GM12874 (cell line): ENCODE data around the gene DHX32.

ENCODE experiments used
- TF ChIP-seq, protein P1 (sequence below): IDR thresholded peaks from 2 replicates; pipeline ENCODE4 v1.5.1; 2011; ENCODE audit warnings: low read depth, mild to moderate bottlenecking, control low read depth, low read length, moderate library complexity; ENCODE audit not compliant: insufficient read depth

DHX32 gene

DNA sequence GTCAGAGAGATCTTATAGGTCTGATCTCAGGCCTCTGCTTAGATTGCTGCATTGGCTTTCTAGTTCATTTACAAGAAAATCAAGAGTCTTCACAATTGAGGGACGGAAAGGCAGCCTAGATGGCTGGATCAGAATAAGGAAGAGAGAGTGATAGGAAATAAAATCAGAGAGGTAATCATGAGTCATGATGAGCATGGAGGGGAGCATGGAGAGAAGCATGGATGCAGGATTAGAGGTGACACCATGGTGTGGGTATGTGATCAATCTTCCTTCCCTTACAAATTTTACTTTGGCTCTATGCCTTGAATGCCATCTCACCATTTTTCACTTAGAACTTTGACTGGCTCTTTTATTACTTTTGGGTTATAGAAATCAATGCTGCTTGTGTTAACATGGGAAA lies 56.4 kb downstream of the DHX32 start:
- TF ChIP-seq, protein P1, sequence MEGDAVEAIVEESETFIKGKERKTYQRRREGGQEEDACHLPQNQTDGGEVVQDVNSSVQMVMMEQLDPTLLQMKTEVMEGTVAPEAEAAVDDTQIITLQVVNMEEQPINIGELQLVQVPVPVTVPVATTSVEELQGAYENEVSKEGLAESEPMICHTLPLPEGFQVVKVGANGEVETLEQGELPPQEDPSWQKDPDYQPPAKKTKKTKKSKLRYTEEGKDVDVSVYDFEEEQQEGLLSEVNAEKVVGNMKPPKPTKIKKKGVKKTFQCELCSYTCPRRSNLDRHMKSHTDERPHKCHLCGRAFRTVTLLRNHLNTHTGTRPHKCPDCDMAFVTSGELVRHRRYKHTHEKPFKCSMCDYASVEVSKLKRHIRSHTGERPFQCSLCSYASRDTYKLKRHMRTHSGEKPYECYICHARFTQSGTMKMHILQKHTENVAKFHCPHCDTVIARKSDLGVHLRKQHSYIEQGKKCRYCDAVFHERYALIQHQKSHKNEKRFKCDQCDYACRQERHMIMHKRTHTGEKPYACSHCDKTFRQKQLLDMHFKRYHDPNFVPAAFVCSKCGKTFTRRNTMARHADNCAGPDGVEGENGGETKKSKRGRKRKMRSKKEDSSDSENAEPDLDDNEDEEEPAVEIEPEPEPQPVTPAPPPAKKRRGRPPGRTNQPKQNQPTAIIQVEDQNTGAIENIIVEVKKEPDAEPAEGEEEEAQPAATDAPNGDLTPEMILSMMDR, result no peak

DNA sequence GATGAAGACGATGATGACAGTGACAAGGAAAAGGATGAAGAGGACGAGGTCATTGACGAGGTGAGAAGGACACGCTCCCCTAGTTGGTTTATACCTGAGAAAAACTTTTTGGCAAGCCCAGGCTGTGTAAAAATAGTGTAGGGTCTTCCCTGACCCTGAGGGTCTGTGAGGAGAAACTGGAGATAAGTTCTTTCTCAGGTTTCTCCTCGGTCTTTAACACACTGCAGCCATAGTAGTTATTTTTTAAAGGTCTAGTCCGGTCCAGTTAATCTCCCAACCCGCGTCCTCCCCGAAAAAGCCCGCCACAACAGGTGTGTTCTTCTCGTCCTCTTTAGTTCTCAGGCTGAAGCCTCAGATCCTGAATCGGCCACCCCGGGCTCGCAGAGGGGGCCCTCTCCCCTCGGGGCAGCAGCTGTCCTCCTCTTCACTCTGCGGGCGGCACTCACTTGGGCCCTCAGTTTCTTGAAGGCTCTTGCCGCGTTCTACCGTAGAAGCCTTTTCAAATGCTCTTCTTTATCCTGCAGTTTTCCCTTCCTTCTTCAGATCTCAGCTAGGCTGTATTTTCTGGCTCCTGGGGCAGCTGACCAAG lies 57.3 kb downstream of the DHX32 start:
- TF ChIP-seq, protein P1, result no peak

DNA sequence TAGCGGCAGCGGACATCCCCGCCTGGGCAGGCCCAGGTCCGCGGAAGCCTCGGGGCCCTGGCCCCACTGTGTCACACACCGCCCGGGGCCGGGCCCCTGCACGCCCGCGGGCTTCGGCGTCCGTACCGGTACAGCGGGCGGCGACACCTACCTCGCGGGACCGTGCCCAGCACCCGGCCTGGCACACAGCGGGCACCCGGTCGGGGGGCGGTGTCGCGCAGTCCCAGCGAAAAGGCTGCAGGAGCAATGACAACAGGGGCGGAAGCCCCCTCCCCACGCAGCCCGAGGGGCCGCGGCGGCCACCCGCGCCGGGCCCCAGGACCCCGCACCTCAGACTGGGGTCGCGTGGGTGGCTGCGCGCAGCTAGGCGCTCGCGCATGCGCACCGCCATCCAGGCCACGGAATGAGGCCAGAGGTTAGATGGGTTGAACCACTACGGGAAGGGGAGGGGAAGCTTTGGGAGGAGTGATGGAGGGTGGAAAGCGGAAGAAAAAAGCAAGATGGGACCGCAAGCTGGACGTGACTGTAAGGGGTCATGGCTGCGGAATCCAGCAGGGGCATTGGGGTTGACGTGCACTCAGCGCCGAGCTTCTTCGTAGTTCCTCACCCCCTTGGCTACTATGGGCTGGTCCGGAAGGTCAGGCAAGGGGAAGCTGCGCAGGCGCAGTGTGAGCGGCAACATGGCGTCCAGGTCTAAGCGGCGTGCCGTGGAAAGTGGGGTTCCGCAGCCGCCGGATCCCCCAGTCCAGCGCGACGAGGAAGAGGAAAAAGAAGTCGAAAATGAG lies 58.0 kb downstream of the DHX32 start, which contains the start of the genes BCCIP and UROS:
Gene BCCIP (plus strand): TSS at position 669 of the 785 bp plus-strand sequence. CDS start 12 bp downstream, at position 681.
Gene UROS (minus strand): TSS at position 381 of the 785 bp plus-strand sequence. CDS start 6,759 bp downstream, outside the sequence.
- TF ChIP-seq, protein P1, result no peak

DNA sequence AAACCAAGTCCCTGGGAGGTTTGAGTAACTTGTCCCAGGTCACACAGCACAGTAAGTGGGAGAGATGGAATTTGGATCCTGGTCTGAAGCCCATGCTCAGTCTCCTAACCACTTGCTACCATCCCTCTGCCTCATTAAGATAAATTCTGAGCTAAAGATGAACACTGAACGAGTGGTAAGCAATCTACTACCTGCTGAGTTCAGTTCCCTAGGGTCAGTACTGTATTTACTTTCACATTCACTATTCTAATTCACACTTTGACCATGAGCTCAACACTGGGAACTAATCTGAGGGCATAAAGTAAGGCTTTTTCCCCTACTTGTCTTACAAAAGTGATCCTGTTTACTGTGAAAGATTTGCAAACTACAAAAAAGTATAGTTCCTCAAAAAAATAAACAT lies 60.4 kb downstream of the DHX32 start:
- TF ChIP-seq, protein P1, result no peak

- TF ChIP-seq, protein P1, result no peak
These were observed 63.6 kb downstream of the DHX32 start for GRCh38 chr10:125817337-125817946.

DNA sequence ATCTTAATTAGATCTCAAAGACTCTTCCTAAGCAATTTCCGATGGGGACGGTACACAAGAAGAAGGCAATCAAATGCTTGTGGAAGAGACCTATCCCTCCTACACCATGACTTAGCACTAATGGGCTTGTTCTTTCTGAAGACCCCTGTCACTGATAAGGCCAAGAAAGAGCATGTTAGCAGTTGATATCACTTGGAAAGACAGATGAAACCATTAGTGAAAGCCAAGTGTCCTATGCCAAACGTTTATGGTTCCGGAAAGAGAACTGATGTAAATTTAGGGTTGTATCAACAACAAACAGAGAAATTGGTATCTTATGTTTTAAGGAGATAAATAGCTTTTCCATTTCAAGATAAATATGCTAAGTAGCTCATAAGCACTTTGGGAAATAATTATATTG lies 64.5 kb downstream of the DHX32 start:
- TF ChIP-seq, protein P1, result no peak

GRCh38 chr10:125815764-125816163 lies 65.3 kb downstream of the DHX32 start:
- TF ChIP-seq, protein P1, result no peak
